GM10266 (cell line): Measurements from ENCODE around the gene CBX2.
A peak's percentile ranks its signal among the peaks of the same experiment; 100 is the strongest.

Experiments used
- DNase-seq: peaks from one replicate; pipeline ENCODE4 v3.0.0; 2012; ENCODE audit errors: extremely low spot score
- CTCF ChIP-seq: IDR thresholded peaks from 2 replicates; pipeline ENCODE4 v1.5.1; 2012; ENCODE audit warnings: mild to moderate bottlenecking, low read depth; ENCODE audit not compliant: control insufficient read depth, insufficient read depth; ENCODE audit errors: missing control alignments

Gene CBX2

GRCh38 chr17:79739148-79740062 is 38.5 kb upstream of the CBX2 start:
- TF ChIP-seq CTCF = no peak
- DNase-seq = no peak

- no peak for TF ChIP-seq CTCF
- no peak for DNase-seq
Observed at GRCh38 chr17:79740413-79740812, 37.5 kb upstream of the CBX2 start.

- no peak for DNase-seq
- TF ChIP-seq CTCF = no peak
Observed at GRCh38 chr17:79741401-79741750, 36.6 kb upstream of the CBX2 start.

GRCh38 chr17:79741751-79742588 is 36.0 kb upstream of the CBX2 start:
- DNase-seq = peak; percentile 82

GRCh38 chr17:79742589-79742918 is 35.4 kb upstream of the CBX2 start:
- TF ChIP-seq CTCF = no peak
- DNase-seq = no peak

More at GRCh38 chr17:79741751-79742588, 36.0 kb upstream of the CBX2 start:
- peak; percentile 97 for TF ChIP-seq CTCF

- TF ChIP-seq CTCF = no peak
- no peak for DNase-seq
Observed at GRCh38 chr17:79742951-79743476, 34.9 kb upstream of the CBX2 start.
